H1 (cell line): ENCODE measurements around the gene DOCK3. TPM values are rescaled to one million over a fixed set of nuclear protein-coding genes. Genes with fewer than 3 reads are reported as not detected.
A peak's percentile ranks its signal among the peaks of the same experiment; 100 is the strongest.

Experiments used
- CTCF ChIA-PET: fragments of 300-600 bp; sonication (Branson Sonifier 250); formaldehyde crosslinking; loops from one replicate; lab custom pipeline; 2021; ENCODE audit not compliant: partially characterized antibody; lab: Charles Lee
- POLR2A ChIA-PET: fragments of 300-600 bp; sonication (Branson Sonifier 250); formaldehyde crosslinking; loops from one replicate; lab custom pipeline; 2021; ENCODE audit warnings: inconsistent platforms; ENCODE audit not compliant: partially characterized antibody; lab: Charles Lee
- DNase-seq, 2 experiments: peaks; one replicate each; pipeline versions ENCODE4 v3.0.0 to v3.0.0-alpha.2; 2010 to 2022; ENCODE audit warnings: low spot score in 2 of 2, low read depth in 1 of 2, mixed read lengths in 1 of 2
- FAIRE-seq: peaks from 2 replicates; lab custom pipeline; 2011; peaks lifted over from hg19 to GRCh38; lab: Jason Lieb, UNC
- H2AFZ ChIP-seq: 2 replicates; pipeline ENCODE4 v1.8.1; 2012; ENCODE audit warnings: low read length, inconsistent platforms
- H2AK5ac ChIP-seq: 2 replicates; pipeline ENCODE4 v1.6.1; 2013; ENCODE audit warnings: low read depth, low read length
- H2BK120ac ChIP-seq: replicated peaks from 2 replicates; pipeline ENCODE3; 2013; ENCODE audit warnings: low read depth, low read length, inconsistent platforms
- H2BK12ac ChIP-seq: 2 replicates; pipeline ENCODE4 v1.6.1; 2013; ENCODE audit warnings: low read depth, low read length
- H2BK15ac ChIP-seq: 2 replicates; pipeline ENCODE4 v1.6.1; 2013; ENCODE audit warnings: low read length
- H2BK20ac ChIP-seq: 2 replicates; pipeline ENCODE4 v1.6.1; 2013; ENCODE audit warnings: low read length
- H2BK5ac ChIP-seq: 2 replicates; pipeline ENCODE4 v1.6.1; 2013; ENCODE audit warnings: low read depth, low read length
- H3K14ac ChIP-seq: 2 replicates; pipeline ENCODE4 v1.6.1; 2013; ENCODE audit warnings: inconsistent platforms; ENCODE audit not compliant: insufficient read length
- H3K18ac ChIP-seq: 2 replicates; pipeline ENCODE4 v1.6.1; 2013; ENCODE audit warnings: low read length; ENCODE audit errors: extremely low read depth
- H3K23ac ChIP-seq: 2 replicates; pipeline ENCODE4 v1.6.1; 2013; ENCODE audit warnings: inconsistent platforms; ENCODE audit not compliant: insufficient read length
- H3K23me2 ChIP-seq: 2 replicates; pipeline ENCODE4 v1.6.1; 2013; ENCODE audit warnings: low read depth, low read length
- H3K27ac ChIP-seq: 2 replicates; pipeline ENCODE4 v1.6.1; 2011; ENCODE audit warnings: low read depth, low read length, inconsistent platforms
- H3K27me3 ChIP-seq, 4 experiments: replicated peaks in 1 of 4; 1 replicate in 1 of 4; 2 replicates in 3 of 4; pipeline versions ENCODE4 v1.6.1 to v1.8.1; 2011 to 2013; ENCODE audit warnings: low read length in 3 of 4, mild to moderate bottlenecking in 3 of 4, inconsistent platforms in 2 of 4, mixed read lengths in 2 of 4, moderate library complexity in 1 of 4; ENCODE audit not compliant: control insufficient read depth in 3 of 4, insufficient read depth in 3 of 4; ENCODE audit errors: extremely low read depth in 1 of 4
- H3K36me3 ChIP-seq, 4 experiments: 2 replicates each; pipeline versions ENCODE4 v1.6.1 to v1.8.1; 2011 to 2013; ENCODE audit warnings: mild to moderate bottlenecking in 4 of 4, low read length in 3 of 4, moderate library complexity in 2 of 4, control low read depth in 1 of 4, inconsistent platforms in 1 of 4; ENCODE audit not compliant: insufficient read depth in 4 of 4, control insufficient read depth in 2 of 4
- H3K4ac ChIP-seq: replicated peaks from 2 replicates; pipeline ENCODE3; 2013; ENCODE audit warnings: low read length, low read depth, mixed read lengths, inconsistent platforms; ENCODE audit not compliant: insufficient read length
- H3K4me1 ChIP-seq, 4 experiments: replicated peaks in 1 of 4; 1 replicate in 1 of 4; 2 replicates in 3 of 4; pipeline versions ENCODE4 v1.6.1 to v1.8.1; 2011 to 2013; ENCODE audit warnings: low read length in 3 of 4, inconsistent platforms in 2 of 4, mixed read lengths in 1 of 4; ENCODE audit not compliant: insufficient read depth in 4 of 4, control insufficient read depth in 3 of 4
- H3K4me2 ChIP-seq, 2 experiments: 2 replicates each; pipeline versions ENCODE4 v1.6.1 to v1.8.1; 2011 to 2013; ENCODE audit warnings: low read depth in 2 of 2, low read length in 2 of 2, control low read depth in 1 of 2, inconsistent platforms in 1 of 2, mild to moderate bottlenecking in 1 of 2; ENCODE audit not compliant: insufficient read depth in 1 of 2
- H3K4me3 ChIP-seq, 4 experiments: fragments of 200-600, 300-600 bp in 1 of 4; sonication (generic), shearing (Covaris generic), sonication (Bioruptor Twin) in 1 of 4; 2 replicates each; pipeline versions ENCODE4 v1.5.1 to v1.8.1; 2011 to 2016; ENCODE audit warnings: low read length in 4 of 4, low read depth in 3 of 4, control low read depth in 2 of 4, inconsistent platforms in 2 of 4, mild to moderate bottlenecking in 2 of 4, mixed read lengths in 1 of 4, moderate library complexity in 1 of 4; ENCODE audit not compliant: insufficient read depth in 2 of 4; ENCODE audit errors: extremely low read depth in 1 of 4
- H3K56ac ChIP-seq: replicated peaks from 2 replicates; pipeline ENCODE3; 2013; ENCODE audit warnings: low read depth, mild to moderate bottlenecking, mixed read lengths, low read length, inconsistent platforms; ENCODE audit not compliant: insufficient read length
- H3K79me1 ChIP-seq: 2 replicates; pipeline ENCODE4 v1.6.1; 2013; ENCODE audit warnings: low read depth, low read length, control low read depth
- H3K79me2 ChIP-seq, 2 experiments: 2 replicates each; pipeline versions ENCODE4 v1.6.1 to v1.8.1; 2012 to 2013; ENCODE audit warnings: low read length in 2 of 2, mild to moderate bottlenecking in 2 of 2, inconsistent platforms in 1 of 2; ENCODE audit not compliant: insufficient read depth in 2 of 2, control insufficient read depth in 1 of 2
- H3K9ac ChIP-seq, 4 experiments: replicated peaks in 1 of 4; 1 replicate in 1 of 4; 2 replicates in 3 of 4; pipeline versions ENCODE4 v1.6.1 to v1.8.1; 2011 to 2013; ENCODE audit warnings: low read depth in 3 of 4, low read length in 3 of 4, control low read depth in 2 of 4, mild to moderate bottlenecking in 2 of 4, moderate library complexity in 2 of 4, inconsistent platforms in 1 of 4; ENCODE audit errors: extremely low read depth in 1 of 4
- H3K9me3 ChIP-seq, 2 experiments: 2 replicates each; pipeline versions ENCODE4 v1.6.1 to v1.8.1; 2012 to 2013; ENCODE audit warnings: mild to moderate bottlenecking in 2 of 2, moderate library complexity in 2 of 2, control low read depth in 1 of 2, inconsistent platforms in 1 of 2, low read depth in 1 of 2, low read length in 1 of 2, mixed read lengths in 1 of 2; ENCODE audit not compliant: insufficient read depth in 2 of 2
- H4K20me1 ChIP-seq, 2 experiments: replicated peaks in 1 of 2; 2 replicates each; pipeline versions ENCODE3 to v1.8.1; 2011 to 2013; ENCODE audit warnings: inconsistent platforms in 2 of 2, low read length in 2 of 2, mild to moderate bottlenecking in 1 of 2; ENCODE audit not compliant: insufficient read depth in 2 of 2, control insufficient read depth in 1 of 2
- H4K5ac ChIP-seq: 2 replicates; pipeline ENCODE4 v1.6.1; 2013; ENCODE audit warnings: low read length, low read depth, mixed read lengths, inconsistent platforms; ENCODE audit not compliant: insufficient read length
- H4K8ac ChIP-seq: 2 replicates; pipeline ENCODE4 v1.8.0; 2013; ENCODE audit warnings: mild to moderate bottlenecking, moderate library complexity, low read length, inconsistent platforms; ENCODE audit not compliant: insufficient read depth; ENCODE audit errors: extremely low read depth
- H4K91ac ChIP-seq: replicated peaks from 2 replicates; pipeline ENCODE3; 2013; ENCODE audit warnings: low read length, mixed read lengths, inconsistent platforms; ENCODE audit not compliant: insufficient read length
- BRCA1 ChIP-seq: IDR thresholded peaks from 2 replicates; pipeline ENCODE4 v1.6.1; 2012; ENCODE audit warnings: low read depth, low read length, improper control_type of control experiment
- TEAD4 ChIP-seq: IDR thresholded peaks from 2 replicates; pipeline ENCODE4 v1.6.1; 2012; ENCODE audit warnings: low read depth, low read length, inconsistent platforms, mixed read lengths
- WGBS, 2 experiments: shearing (Covaris generic) in 1 of 2; methylation state at CpG; one replicate each; pipeline versions ENCODE4 v1.1.6 to v1.1.7; 2013 to 2015; ENCODE audit warnings: low lambda C conversion rate in 2 of 2, mixed read lengths in 2 of 2, inconsistent platforms in 1 of 2, low coverage in 1 of 2, missing lambda C conversion rate in 1 of 2; ENCODE audit not compliant: insufficient replicate concordance in 2 of 2, insufficient coverage in 1 of 2, insufficient read length in 1 of 2; ENCODE audit errors: extremely low coverage in 1 of 2, missing lambda C conversion rate in 1 of 2; 5-methylcytosine and 5-hydroxymethylcytosine counted together
- polyA plus RNA-seq, 7 experiments: library from polyadenylated mRNA; depleted of rRNA in 3 of 7; stranded (reverse) in 5 of 7; unstranded in 2 of 7; fragments of >200 nt in 5 of 7; fragments of 200-250 nt in 2 of 7; gene quantifications; 1 replicate in 5 of 7; 2 replicates in 1 of 7; 4 replicates in 1 of 7; pipeline versions ENCODE4 v1.2.1 to v1.2.3, GENCODE V29; 2011 to 2013; ENCODE audit warnings: missing spikeins in 2 of 7, mixed read lengths in 2 of 7
- total RNA-seq: library from RNA; stranded (reverse); fragmentation: NEBNext Ultra II Directional; extraction: Animal tissue kit (Norgen Biotek cat#: 25700); gene quantifications from 2 replicates; pipeline ENCODE4 v1.2.1, GENCODE V29; 2021

DOCK3 gene
- total and polyA plus RNA-seq, 2 of the 8 experiments (the other 6 are each of a cell fraction or from before 2014, with no cell fraction given), result 2.7 to 5.0 TPM

DNA sequence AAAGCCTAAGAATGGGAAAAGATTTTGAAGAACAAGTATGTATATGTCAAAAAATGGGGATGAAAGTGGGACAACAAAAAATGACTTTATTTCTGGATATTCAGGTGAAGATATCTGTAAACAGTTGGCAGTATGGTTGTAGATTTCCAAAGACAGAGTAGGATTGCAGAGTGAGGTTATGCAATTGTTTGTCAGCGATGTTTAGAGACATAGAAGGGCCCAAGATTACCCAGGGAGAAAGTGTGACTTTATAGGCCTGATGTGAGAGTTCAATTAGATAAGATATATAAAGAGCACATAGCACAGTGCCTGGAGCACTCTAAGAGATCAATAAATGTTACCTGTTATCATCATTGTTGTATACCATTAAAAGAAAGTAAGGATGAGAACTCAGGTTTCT is 319.8 kb downstream of the DOCK3 start:
- H3K4ac ChIP-seq, result no peak overlapping the region
- ChIA-PET CTCF (interaction anchor here (0.7 kb wide), 1 partner anchor 441 kb away, joined by 3 read pairs; no protein-coding TSS in a partner anchor), POLR2A (no interaction called here)
- no peaks in the 10 kb centered on the region for H3K36me3 ChIP-seq
- no peak for FAIRE-seq
- no peak overlapping the region for H3K9ac ChIP-seq
- H4K91ac ChIP-seq, result no peak overlapping the region
- no peak overlapping the region for H3K23ac ChIP-seq
- 93% methylated on average over 1 of the region's 1 CpG; no CpG with 5 or more reads in 1 of the 2 experiments for WGBS, 2 experiments
- H3K27me3 ChIP-seq, result no peaks in the 10 kb centered on the region
- H3K56ac ChIP-seq, result peak overlapping the region; percentile 77
- H4K8ac ChIP-seq, result no peak overlapping the region
- no peak overlapping the region for H4K5ac ChIP-seq
- H2BK120ac ChIP-seq, result no peak overlapping the region
- H2BK15ac ChIP-seq, result no peak overlapping the region
- H3K4me1 ChIP-seq, result no peaks in the 10 kb centered on the region
- H3K27ac ChIP-seq, result no peak overlapping the region
- no peak overlapping the region for H2BK20ac ChIP-seq
- H2AFZ ChIP-seq, result no peak overlapping the region
- no peak overlapping the region for H3K4me2 ChIP-seq
- TF ChIP-seq BRCA1 (no peak), TEAD4 (no peak)
- no peaks in the 10 kb centered on the region for H3K23me2 ChIP-seq
- no peak overlapping the region for H3K14ac ChIP-seq
- DNase-seq, result no peak
- no peaks in the 10 kb centered on the region for H3K79me1 ChIP-seq
- no peak overlapping the region for H2BK5ac ChIP-seq
- H2AK5ac ChIP-seq, result no peak overlapping the region
- peaks cover 3 to 7% of the 10 kb centered on the region in 2 experiments; a peak in 1 of 4 replicates for H3K9me3 ChIP-seq
- H2BK12ac ChIP-seq, result no peak overlapping the region
- H3K4me3 ChIP-seq, result no peak overlapping the region
- H3K79me2 ChIP-seq, result no peaks in the 10 kb centered on the region
- H4K20me1 ChIP-seq, result no peaks in the 10 kb centered on the region
- no peak overlapping the region for H3K18ac ChIP-seq
